ENCODE data around the gene KIF5C.

Gene KIF5C

DNA sequence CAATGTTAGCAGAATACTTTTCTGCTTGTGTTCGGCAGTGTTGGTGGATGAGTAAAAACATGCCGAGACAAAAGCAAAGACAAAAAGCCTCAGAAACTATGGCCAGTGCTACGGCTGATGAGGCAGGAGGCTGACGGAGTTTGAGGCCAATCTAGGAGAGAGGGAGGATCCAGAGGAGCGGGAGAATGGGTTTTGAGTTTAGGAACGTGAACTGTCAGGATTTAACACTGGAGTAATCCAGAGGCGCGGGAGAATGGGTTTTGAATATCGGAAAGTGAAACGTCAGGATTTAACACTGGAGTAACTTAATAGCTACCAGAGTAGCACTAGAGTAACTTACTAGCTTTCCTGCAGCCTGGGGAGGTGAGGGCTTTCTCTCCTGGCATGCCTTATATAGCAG, 200.8 kb downstream of the KIF5C start:
- Histone ChIP-seq H3K36me3 (no peaks in the 10 kb centered on the region), H3K27ac (no peak overlapping the region), H3K27me3 (no peaks in the 10 kb centered on the region), H4K20me1 (no peaks in the 10 kb centered on the region), H3K4me3 (no peak overlapping the region), H3K4me1 (peaks cover 5% of the 10 kb centered on the region; the same call in 1 of the 2 replicates), H3K9ac (no peak overlapping the region), H3K9me3 (no peaks in the 10 kb centered on the region), H3K4me2 (no peak overlapping the region)
- no peak for TF ChIP-seq Cebpa-rat (IDR thresholded peaks at IDR 0.05)
